Right renal cortex interstitium (tissue), 3 donors: ENCODE measurements around the gene CYP26B1. TPM values are rescaled to one million over a fixed set of nuclear protein-coding genes. Genes with fewer than 3 reads are reported as not detected.

ENCODE experiments used
- DNase-seq, 3 donors: peaks; one replicate each; pipeline ENCODE4 v3.0.0-alpha.2; 2013; ENCODE audit warnings: low read depth in 3 of 3, low spot score in 2 of 3
- polyA plus RNA-seq, 3 donors: library from polyadenylated mRNA; unstranded; fragments of 120-200 nt; gene quantifications; one replicate each; pipeline ENCODE4 v1.2.1, GENCODE V29; 2013; ENCODE audit not compliant: insufficient read length in 3 of 3

The CYP26B1 gene
- polyA plus RNA-seq, 3 donors, result 12.6 to 16.8 (median 13.0) TPM

- DNase-seq, result no peak
These were observed 16.9 kb downstream of the CYP26B1 start for GRCh38 chr2:72130659-72131360.

GRCh38 chr2:72129681-72130340 is 17.9 kb downstream of the CYP26B1 start:
- no peak for DNase-seq

DNA sequence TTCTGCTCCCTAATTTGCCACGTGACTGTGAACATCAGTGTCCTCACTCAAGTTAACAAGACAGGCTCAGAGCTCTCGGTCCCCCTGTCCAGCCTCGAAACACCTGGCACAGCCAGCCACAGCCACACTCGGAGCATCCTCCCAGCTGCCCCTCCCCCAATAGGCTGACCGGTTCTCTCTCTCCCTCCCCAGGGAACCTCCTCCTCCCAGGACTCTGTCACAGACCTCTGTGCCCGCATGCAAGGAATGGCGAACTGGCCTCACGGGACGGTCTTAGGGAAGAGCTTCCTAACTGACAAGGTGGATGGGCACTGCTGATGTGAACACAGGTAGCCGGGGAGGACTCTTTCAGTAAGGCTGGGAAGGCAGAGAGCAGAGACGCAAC is 18.8 kb downstream of the CYP26B1 start:
- no peak for DNase-seq

GRCh38 chr2:72128059-72128842 is 19.4 kb downstream of the CYP26B1 start:
- no peak for DNase-seq

GRCh38 chr2:72127401-72128058 is 20.1 kb downstream of the CYP26B1 start:
- DNase-seq, result no peak

- DNase-seq, result no peak
These were observed 21.2 kb downstream of the CYP26B1 start for GRCh38 chr2:72126186-72127100.

- DNase-seq, result no peak
These were observed 23.3 kb downstream of the CYP26B1 start for GRCh38 chr2:72124376-72124775.

DNA sequence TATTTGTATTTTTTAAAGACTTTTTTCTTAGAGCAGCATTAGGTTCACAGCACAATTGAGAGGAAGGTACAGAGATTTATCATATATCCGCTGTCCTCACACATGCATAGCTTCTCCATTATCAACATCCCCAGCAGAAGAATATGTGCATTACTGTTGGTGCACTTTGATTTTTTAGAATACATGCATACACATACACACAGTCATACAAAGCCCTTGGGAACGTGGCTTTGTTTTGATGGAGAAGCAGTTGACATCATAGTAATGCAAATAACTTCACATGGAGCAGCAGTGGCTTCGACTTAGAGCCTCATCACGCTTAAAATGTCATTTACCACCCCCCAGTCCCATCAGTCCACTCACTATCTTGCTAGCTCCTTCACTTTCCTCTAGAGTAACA is 26.5 kb downstream of the CYP26B1 start:
- no peak for DNase-seq

DNA sequence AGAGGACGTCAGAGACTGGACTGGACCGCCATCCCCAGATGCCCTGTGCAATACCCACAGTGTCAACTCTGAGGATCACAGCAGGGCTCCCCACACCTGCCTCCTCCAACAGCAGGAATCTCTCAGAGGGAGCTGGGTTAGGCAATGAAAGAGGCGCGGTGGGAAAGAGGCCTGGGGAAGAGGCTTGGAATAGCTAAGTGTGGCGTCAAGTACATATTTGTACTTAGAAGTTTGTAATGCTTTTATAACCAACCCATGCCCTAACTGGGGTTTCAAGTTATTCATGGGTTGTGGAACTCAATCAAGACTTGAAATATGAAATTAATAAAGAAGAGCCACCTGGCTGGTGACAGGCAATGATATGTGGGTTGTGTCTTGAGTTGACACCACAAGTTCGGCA is 28.7 kb downstream of the CYP26B1 start:
- DNase-seq, result no peak

GRCh38 chr2:72118386-72118785 is 29.3 kb downstream of the CYP26B1 start:
- no peak for DNase-seq

DNA sequence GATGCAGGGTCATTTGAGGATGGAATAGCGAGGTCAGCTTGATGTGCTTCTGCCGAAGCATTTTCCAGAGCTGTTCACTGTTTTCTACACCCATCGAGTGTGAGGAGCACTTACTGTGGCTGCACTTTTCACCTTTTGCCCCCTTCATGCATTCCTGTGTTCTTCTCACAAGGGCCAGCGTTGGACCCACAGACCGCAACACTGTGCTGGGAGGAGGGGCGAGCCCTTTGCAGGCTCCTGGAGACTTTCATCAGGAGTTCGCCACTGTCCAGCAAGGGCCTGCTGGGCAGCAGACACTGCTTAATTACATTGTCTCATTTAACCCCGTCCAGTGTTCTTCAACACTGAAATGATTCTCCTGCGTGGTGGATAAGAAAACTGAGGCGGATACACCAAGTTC is 29.9 kb downstream of the CYP26B1 start:
- no peak for DNase-seq

- DNase-seq, result no peak
These were observed 30.6 kb downstream of the CYP26B1 start for GRCh38 chr2:72117029-72117428.

- no peak for DNase-seq
These were observed 31.6 kb downstream of the CYP26B1 start for GRCh38 chr2:72116081-72116533.

GRCh38 chr2:72115110-72116080 is 32.3 kb downstream of the CYP26B1 start:
- no peak for DNase-seq

- no peak for DNase-seq
These were observed 33.0 kb downstream of the CYP26B1 start for GRCh38 chr2:72114693-72115051.

DNA sequence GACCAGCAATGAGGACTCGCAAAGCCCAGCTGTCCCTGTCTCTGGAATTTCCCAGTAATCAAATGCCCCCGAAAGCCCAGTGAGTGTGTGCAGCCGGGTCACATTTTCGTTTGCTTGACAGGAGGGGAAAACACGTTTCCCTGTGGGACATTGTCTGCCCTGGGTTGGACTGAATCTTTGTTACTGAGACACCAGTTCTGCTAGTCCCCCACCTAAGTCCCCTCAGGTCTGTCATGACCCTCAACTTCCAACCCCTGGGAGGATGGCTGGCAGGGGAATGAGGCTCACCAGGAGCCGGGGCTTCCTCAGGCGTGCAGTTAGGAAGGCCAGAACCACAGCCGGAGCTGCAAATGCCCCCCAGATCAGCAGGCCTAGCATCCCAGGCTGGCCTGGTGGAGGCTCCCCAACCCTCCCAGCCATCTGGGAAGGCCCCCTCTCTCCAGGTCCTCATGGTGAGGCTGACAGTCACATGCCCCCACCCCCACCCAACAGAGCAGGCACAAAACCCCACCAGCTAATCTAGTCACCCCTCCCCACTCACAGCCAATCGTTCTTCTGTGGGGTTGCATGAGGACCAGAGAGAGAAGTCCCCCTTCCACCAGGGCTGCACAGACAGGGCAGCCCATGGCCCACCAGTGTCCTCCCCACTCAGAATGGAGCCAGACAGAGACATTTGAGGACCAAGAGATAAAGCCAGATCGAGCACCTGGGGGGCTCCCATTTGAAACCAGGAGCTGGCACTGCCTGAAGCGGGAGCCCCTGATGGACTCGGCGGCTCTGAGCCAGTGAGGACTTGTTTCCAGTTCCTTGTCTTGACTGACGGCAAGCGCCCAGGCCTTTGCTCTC is 33.6 kb downstream of the CYP26B1 start:
- DNase-seq, result no peak

DNA sequence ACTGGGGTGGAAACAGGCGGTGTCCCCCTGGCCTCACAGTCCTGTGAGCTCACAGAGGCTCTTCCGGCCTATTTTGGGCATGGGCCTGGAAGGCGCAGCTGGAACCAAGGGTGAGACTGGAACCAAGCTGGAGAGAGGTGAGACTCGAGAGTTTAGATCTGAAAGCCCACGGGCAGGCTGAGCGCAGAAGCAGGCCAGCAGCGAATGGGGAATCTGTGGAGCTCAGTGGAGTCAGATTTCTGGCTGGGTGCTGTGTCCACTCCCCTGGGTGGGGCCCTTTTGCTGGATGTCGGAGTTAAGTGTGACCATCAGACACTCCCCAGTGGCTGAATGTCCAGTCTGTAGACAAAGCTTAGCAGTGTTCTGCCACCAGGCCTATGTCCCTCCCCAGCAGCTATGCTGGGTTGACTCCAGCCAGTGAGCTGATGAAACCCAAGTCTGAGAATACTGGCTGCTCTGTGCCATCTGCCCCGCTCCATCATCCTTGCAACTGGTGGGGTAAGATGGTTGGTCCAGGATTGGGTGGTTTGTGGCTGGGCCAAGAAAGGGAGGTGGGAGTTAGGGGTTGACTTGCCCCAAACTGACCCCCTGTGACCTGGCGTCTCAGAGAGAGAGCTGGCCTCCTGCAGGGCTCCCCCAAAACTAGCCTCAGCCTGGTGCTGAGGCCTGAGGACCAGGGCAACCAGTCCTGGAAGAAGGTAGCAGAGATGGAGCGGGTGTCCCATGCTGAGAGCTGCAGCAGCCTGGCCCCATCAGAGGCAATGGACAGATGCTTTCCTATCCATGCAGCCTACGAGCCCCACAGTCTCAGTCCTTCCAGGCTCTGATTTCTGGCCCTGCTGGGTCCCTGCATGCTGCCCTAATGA is 34.4 kb downstream of the CYP26B1 start:
- DNase-seq, result no peak
